RWPE1 (cell line): ENCODE results near the gene OARD1.
A peak's percentile ranks its signal among the peaks of the same experiment; 100 is the strongest.

Experiments
- CTCF ChIA-PET: fragments of 350-600 bp; sonication (Branson Sonifier 250); formaldehyde crosslinking; extraction: SDS; loops from one replicate; lab custom pipeline; 2021; lab: Yijun Ruan, JAX
- POLR2A ChIA-PET: fragments of 400-600 bp; formaldehyde crosslinking; extraction: SDS; loops from one replicate; lab custom pipeline; 2020; ENCODE audit warnings: antibody characterized with exemption; ENCODE audit not compliant: low non-redundant PET; lab: Yijun Ruan, JAX
- DNase-seq: peaks from one replicate; pipeline ENCODE4 v3.0.0; 2012; ENCODE audit warnings: low spot score
- H3K27ac ChIP-seq: fragments of 450-650 bp; 2 replicates; pipeline ENCODE4 v1.5.1; 2017
- TF ChIP-seq, protein P1 (sequence below): fragments of 450-650 bp; conservative IDR thresholded peaks from 2 replicates; pipeline ENCODE4 v1.5.1; 2017; ENCODE audit warnings: low read depth, mild to moderate bottlenecking

The OARD1 gene

DNA sequence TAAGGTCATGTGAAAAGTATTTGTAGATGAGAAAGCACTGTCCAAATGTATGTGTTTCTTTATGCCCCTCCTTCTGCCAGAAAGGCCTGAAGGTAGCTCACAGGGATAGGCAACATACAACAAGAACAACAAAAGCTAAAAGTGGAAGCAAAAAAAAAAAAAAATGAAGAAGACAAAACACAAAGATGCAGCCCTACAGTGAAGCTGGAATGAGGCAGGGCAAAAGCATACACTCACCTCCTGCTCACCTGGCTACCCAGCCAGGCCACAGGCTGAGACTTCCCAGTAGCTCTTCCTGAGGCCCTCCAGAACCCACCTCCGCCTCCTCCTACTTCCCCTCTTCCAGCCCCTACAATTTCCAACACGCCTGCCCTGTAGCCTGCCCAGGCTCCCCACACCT, 35.6 kb downstream of the OARD1 start:
- DNase-seq = peak; percentile 30
- POLR2A ChIA-PET = no interaction called here
- no peak overlapping the region for H3K27ac ChIP-seq
- TF ChIP-seq, protein P1, sequence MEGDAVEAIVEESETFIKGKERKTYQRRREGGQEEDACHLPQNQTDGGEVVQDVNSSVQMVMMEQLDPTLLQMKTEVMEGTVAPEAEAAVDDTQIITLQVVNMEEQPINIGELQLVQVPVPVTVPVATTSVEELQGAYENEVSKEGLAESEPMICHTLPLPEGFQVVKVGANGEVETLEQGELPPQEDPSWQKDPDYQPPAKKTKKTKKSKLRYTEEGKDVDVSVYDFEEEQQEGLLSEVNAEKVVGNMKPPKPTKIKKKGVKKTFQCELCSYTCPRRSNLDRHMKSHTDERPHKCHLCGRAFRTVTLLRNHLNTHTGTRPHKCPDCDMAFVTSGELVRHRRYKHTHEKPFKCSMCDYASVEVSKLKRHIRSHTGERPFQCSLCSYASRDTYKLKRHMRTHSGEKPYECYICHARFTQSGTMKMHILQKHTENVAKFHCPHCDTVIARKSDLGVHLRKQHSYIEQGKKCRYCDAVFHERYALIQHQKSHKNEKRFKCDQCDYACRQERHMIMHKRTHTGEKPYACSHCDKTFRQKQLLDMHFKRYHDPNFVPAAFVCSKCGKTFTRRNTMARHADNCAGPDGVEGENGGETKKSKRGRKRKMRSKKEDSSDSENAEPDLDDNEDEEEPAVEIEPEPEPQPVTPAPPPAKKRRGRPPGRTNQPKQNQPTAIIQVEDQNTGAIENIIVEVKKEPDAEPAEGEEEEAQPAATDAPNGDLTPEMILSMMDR = no peak
- CTCF ChIA-PET = interaction anchor here (0.5 to 1.1 kb wide), 2 partner anchors 10 to 181 kb away, joined by 3 read pairs; no protein-coding TSS in a partner anchor

DNA sequence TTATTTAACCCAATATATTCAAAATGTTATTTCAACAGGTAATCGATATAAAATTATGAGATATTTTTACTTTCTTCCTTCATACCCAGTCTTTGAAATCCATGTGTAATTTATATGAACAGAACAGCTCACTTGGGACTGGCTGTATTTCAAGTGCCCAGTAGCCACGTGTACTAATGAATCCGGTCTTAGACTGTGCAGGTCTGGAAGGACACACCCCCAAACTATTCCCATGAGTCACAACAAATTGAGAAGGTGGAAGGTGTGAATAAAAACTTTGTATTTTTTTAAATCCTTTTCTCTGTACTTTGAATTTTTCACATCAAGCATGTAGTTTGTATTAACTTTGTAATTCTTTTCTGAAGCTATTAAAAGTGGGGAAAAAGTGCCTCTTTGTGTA, 36.0 kb downstream of the OARD1 start:
- TF ChIP-seq, protein P1 = no peak
- POLR2A ChIA-PET = no interaction called here
- H3K27ac ChIP-seq = no peak overlapping the region
- CTCF ChIA-PET = interaction anchor here (0.7 to 1.1 kb wide), 2 partner anchors 10 to 962 kb away, joined by 3 read pairs; no protein-coding TSS in a partner anchor
- DNase-seq = peak; percentile 88

DNA sequence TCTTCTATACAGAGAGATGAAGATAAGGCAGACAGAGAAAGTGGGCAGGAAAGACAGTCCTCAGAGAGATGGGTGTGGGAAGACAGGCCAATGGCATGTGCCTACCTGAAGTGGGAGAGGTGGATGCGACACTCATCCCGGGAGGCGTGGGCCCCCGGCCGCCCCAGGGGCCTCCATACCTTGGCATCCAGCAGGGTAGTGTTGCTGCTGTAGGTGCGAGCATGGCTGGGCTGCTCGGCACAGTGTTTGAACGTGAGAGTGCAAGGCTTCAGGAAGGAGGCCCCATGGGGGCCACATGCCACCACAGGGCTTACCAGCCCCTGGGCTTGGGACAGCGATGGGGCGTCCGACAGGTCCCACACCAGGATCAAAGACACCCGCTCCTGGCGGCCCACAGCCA, 38.4 kb downstream of the OARD1 start:
- POLR2A ChIA-PET = no interaction called here
- DNase-seq = no peak
- CTCF ChIA-PET = no interaction called here
- TF ChIP-seq, protein P1 = no peak
- no peak overlapping the region for H3K27ac ChIP-seq

DNA sequence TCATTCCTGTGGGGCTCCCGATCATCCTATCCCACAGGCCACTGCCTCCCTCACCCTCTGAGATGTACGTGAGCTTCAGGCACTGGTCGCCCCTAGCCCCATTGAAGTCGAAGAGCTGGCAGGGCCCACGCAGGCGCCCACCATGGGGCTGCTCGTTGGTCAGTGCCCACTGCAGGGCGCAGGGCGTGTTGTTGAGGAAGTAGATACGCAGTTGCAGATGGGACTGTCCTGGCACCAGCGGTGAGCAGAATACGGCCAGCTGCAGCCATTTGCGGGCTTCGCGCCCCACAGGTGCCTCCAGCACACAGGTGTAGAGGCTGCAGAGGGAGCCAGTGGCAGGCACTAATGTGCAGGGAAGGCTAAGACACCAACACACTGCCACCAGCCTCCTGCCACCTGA, 39.3 kb downstream of the OARD1 start:
- TF ChIP-seq, protein P1 = no peak
- POLR2A ChIA-PET = no interaction called here
- H3K27ac ChIP-seq = no peak overlapping the region
- CTCF ChIA-PET = no interaction called here
- DNase-seq = no peak

DNA sequence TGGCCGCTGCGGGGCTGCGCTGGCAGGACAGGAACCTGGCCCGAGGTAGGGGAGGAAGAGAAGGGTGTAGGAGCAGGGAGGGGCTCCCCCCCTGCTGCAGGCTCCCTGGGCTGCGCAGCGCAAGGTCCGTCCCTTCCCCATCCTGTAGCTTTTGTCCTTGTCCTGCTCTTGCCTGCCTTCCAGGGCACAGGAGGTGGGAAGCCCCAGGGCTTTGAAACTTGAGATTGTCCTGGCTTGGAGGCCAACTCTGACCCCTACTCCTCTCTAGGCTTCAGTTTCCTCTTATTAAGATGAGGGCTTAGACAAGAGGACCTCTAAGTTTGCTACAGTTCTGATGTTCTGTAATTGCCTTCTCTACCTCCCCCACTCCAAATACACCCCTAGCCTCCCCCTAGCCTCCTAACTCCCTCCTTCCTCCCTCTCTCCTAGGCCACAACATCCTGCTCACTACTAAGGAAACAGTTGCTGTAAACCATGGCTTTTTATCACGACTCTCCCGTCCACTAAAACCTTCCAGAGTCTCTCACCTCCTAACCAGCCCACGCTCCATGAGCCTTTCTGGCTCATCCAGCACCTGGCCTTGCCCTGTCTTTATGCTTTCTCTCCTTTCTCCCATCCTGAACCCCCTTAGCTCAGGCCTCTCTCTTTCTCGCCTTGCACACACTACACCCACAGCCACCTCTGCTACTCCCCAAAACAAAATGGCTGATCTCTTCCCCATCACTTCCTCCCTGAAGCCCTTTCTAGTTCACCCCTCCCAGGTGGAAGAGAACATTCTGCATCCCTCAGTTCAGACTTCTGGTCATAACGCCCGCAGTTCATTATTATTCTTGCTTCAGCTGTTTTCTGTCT, 43.4 kb downstream of the OARD1 start:
- H3K27ac ChIP-seq = no peak overlapping the region; the same call in 1 of the 2 replicates
- no peak for DNase-seq
- CTCF ChIA-PET = interaction anchor here (0.6 to 1.8 kb wide), 11 partner anchors 10 to 700 kb away, joined by 3 to 10 read pairs (median 3); no protein-coding TSS in a partner anchor
- POLR2A ChIA-PET = interaction anchor here (0.8 kb wide), 1 partner anchor 11 kb away, joined by 3 read pairs; no protein-coding TSS in a partner anchor
- TF ChIP-seq, protein P1 = no peak

DNA sequence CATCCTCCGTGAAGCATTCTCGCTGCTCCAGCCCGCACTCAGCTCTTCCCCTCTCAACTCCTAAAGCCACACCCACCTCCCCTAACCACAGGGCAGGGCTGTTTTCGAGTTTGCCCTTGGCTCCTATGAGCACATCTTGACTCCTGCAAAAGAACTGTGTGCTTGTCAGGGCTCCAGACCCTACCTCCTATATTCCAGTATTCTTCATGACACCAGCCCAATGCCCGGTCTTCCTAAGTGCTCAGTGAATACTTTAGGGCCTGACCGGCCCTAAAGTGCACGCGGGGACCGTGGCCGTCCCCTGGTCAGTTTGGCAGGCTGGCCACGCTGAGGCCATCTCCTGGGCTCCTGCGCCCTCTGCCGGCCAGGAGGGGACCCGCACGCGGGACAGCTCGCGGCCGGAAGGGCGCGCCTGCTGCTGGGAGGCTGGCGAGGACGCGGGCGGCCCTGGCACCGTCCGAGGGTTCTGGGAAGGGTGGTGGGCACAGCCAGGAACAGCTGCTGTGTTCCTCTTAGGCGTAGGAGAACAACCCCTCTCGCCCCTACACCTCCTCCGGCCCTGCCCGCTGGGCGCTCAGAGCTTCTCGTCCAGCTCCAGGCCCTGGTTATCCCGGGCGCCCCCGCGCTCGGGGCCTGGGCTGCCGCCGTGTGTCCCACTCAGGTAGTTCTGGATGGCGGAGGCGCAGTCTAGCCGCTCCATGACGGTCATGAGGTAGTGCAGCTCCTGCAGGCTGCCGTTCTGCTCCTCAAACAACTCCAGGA, 44.2 kb downstream of the OARD1 start:
- DNase-seq = peak; percentile 75
- TF ChIP-seq, protein P1 = peak; percentile 95
- no peak overlapping the region; the same call in 1 of the 2 replicates for H3K27ac ChIP-seq
- ChIA-PET CTCF (interaction anchor here (0.6 to 1.8 kb wide), 16 partner anchors 9 to 699 kb away, joined by 3 to 10 read pairs (median 3); partner anchors contain the start of gene TSPO2), POLR2A (interaction anchor here (0.6 to 0.8 kb wide), 2 partner anchors 10 to 647 kb away, joined by 3 read pairs; no protein-coding TSS in a partner anchor)
